ENCODE measurements around the gene UBA1.

UBA1 gene

GRCh38 chrX:47187106-47187677 is 6.4 kb upstream of the UBA1 start:
- DNase-seq (ENCODE audit: low read depth in 2 of 2), result no peak

GRCh38 chrX:47189906-47190305 is 3.7 kb upstream of the UBA1 start:
- DNase-seq (ENCODE audit: low read depth in 2 of 2), result no peak

GRCh38 chrX:47190445-47191269 is 3.0 kb upstream of the UBA1 start:
- peak; percentile 76 to 79 for DNase-seq (ENCODE audit: low read depth in 2 of 2)

- DNase-seq (ENCODE audit: low read depth in 2 of 2), result no peak
Measured at GRCh38 chrX:47191331-47191730, 2.3 kb upstream of the UBA1 start.

GRCh38 chrX:47191806-47192401 is 1.7 kb upstream of the UBA1 start:
- no peak for DNase-seq (ENCODE audit: low read depth in 2 of 2)

GRCh38 chrX:47194194-47194787 is 662 bp downstream of the UBA1 start:
- no peak for DNase-seq (ENCODE audit: low read depth in 2 of 2)

GRCh38 chrX:47196098-47196497 is 2.5 kb downstream of the UBA1 start:
- no peak for DNase-seq (ENCODE audit: low read depth in 2 of 2)

GRCh38 chrX:47197526-47197925 is 3.9 kb downstream of the UBA1 start:
- no peak for DNase-seq (ENCODE audit: low read depth in 2 of 2)

- DNase-seq (ENCODE audit: low read depth in 2 of 2), result no peak
Measured at GRCh38 chrX:47198026-47198686, 4.5 kb downstream of the UBA1 start.

- DNase-seq (ENCODE audit: low read depth in 2 of 2), result no peak
Measured at GRCh38 chrX:47198687-47199080, 5.1 kb downstream of the UBA1 start.

GRCh38 chrX:47199286-47199685 is 5.7 kb downstream of the UBA1 start:
- no peak for DNase-seq (ENCODE audit: low read depth in 2 of 2)

- no peak for DNase-seq (ENCODE audit: low read depth in 2 of 2)
Measured at GRCh38 chrX:47200385-47201150, 6.9 kb downstream of the UBA1 start.

GRCh38 chrX:47201345-47201944 is 7.8 kb downstream of the UBA1 start:
- no peak for DNase-seq (ENCODE audit: low read depth in 2 of 2)

GRCh38 chrX:47202316-47202715 is 8.7 kb downstream of the UBA1 start:
- DNase-seq (ENCODE audit: low read depth in 2 of 2), result no peak

- DNase-seq (ENCODE audit: low read depth in 2 of 2), result no peak
Measured at GRCh38 chrX:47202877-47203276, 9.2 kb downstream of the UBA1 start.

GRCh38 chrX:47204970-47205369 is 11.3 kb downstream of the UBA1 start:
- DNase-seq (ENCODE audit: low read depth in 2 of 2), result no peak

- no peak for DNase-seq (ENCODE audit: low read depth in 2 of 2)
Measured at GRCh38 chrX:47206316-47206715, 12.7 kb downstream of the UBA1 start.

- DNase-seq (ENCODE audit: low read depth in 2 of 2), result no peak
Measured at GRCh38 chrX:47208108-47208507, 14.5 kb downstream of the UBA1 start.

GRCh38 chrX:47209508-47210238 is 16.0 kb downstream of the UBA1 start:
- no peak for DNase-seq (ENCODE audit: low read depth in 2 of 2)

Data from fibroblast of skin of left biceps (primary cell).